Measurements from ENCODE around the gene GULP1.

GULP1 gene

GRCh38 chr2:188522517-188522916 is 230.8 kb downstream of the GULP1 start:
- H3K9ac ChIP-seq (ENCODE audit: low read depth, low read length): no peak overlapping the region
- H4K20me1 ChIP-seq (ENCODE audit: insufficient read depth, low read length): no peaks in the 10 kb centered on the region
- H3K4me1 ChIP-seq (ENCODE audit: insufficient read depth, low read length): no peaks in the 10 kb centered on the region
- no peak overlapping the region for H3K4me2 ChIP-seq (ENCODE audit: insufficient read depth, low read length)
- no peaks in the 10 kb centered on the region for H3K9me3 ChIP-seq (ENCODE audit: insufficient read depth, low read length, severe bottlenecking)
- ATAC-seq (ENCODE audit: insufficient read depth, low read depth): no peak
- H3K36me3 ChIP-seq (ENCODE audit: insufficient read depth, low read length): no peaks in the 10 kb centered on the region
- H2AFZ ChIP-seq (ENCODE audit: low read depth, low read length): no peak overlapping the region
- no peaks in the 10 kb centered on the region for H3K79me2 ChIP-seq (ENCODE audit: insufficient read depth, low read length)
- H3K27ac ChIP-seq (ENCODE audit: low read length): no peak overlapping the region
- no peaks in the 10 kb centered on the region for H3K27me3 ChIP-seq (ENCODE audit: insufficient read depth, low read length, poor library complexity)
- no peak for DNase-seq
- TF ChIP-seq, protein P1, sequence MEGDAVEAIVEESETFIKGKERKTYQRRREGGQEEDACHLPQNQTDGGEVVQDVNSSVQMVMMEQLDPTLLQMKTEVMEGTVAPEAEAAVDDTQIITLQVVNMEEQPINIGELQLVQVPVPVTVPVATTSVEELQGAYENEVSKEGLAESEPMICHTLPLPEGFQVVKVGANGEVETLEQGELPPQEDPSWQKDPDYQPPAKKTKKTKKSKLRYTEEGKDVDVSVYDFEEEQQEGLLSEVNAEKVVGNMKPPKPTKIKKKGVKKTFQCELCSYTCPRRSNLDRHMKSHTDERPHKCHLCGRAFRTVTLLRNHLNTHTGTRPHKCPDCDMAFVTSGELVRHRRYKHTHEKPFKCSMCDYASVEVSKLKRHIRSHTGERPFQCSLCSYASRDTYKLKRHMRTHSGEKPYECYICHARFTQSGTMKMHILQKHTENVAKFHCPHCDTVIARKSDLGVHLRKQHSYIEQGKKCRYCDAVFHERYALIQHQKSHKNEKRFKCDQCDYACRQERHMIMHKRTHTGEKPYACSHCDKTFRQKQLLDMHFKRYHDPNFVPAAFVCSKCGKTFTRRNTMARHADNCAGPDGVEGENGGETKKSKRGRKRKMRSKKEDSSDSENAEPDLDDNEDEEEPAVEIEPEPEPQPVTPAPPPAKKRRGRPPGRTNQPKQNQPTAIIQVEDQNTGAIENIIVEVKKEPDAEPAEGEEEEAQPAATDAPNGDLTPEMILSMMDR (IDR thresholded peaks at IDR 0.05; ENCODE audit: borderline replicate concordance, extremely low read depth, low read length, poor library complexity, severe bottlenecking): no peak
- no peak for TF ChIP-seq EZH2 (IDR thresholded peaks at IDR 0.05; ENCODE audit: borderline replicate concordance, low read depth, low read length, severe bottlenecking)
- no peak overlapping the region for H3K4me3 ChIP-seq (ENCODE audit: low read depth in 1 of 2, low read length in 2 of 2)

GRCh38 chr2:188523919-188524318 is 232.2 kb downstream of the GULP1 start:
- Histone ChIP-seq H3K36me3 (ENCODE audit: insufficient read depth, low read length) (no peaks in the 10 kb centered on the region), H3K9ac (ENCODE audit: low read depth, low read length) (no peak overlapping the region), H3K9me3 (ENCODE audit: insufficient read depth, low read length, severe bottlenecking) (no peaks in the 10 kb centered on the region), H3K4me2 (ENCODE audit: insufficient read depth, low read length) (no peak overlapping the region), H3K27me3 (ENCODE audit: insufficient read depth, low read length, poor library complexity) (no peaks in the 10 kb centered on the region), H3K4me1 (ENCODE audit: insufficient read depth, low read length) (no peaks in the 10 kb centered on the region), H3K4me3 (ENCODE audit: low read depth in 1 of 2, low read length in 2 of 2) (no peak overlapping the region), H2AFZ (ENCODE audit: low read depth, low read length) (no peak overlapping the region), H3K27ac (ENCODE audit: low read length) (no peak overlapping the region), H3K79me2 (ENCODE audit: insufficient read depth, low read length) (no peaks in the 10 kb centered on the region), H4K20me1 (ENCODE audit: insufficient read depth, low read length) (no peaks in the 10 kb centered on the region)
- no peak for ATAC-seq (ENCODE audit: insufficient read depth, low read depth)
- no peak for TF ChIP-seq EZH2 (IDR thresholded peaks at IDR 0.05; ENCODE audit: borderline replicate concordance, low read depth, low read length, severe bottlenecking)
- TF ChIP-seq, protein P1 (IDR thresholded peaks at IDR 0.05; ENCODE audit: borderline replicate concordance, extremely low read depth, low read length, poor library complexity, severe bottlenecking): no peak
- no peak for DNase-seq

- H4K20me1 ChIP-seq (ENCODE audit: insufficient read depth, low read length): no peaks in the 10 kb centered on the region
- H3K9ac ChIP-seq (ENCODE audit: low read depth, low read length): no peak overlapping the region
- no peaks in the 10 kb centered on the region for H3K79me2 ChIP-seq (ENCODE audit: insufficient read depth, low read length)
- no peak overlapping the region for H3K4me2 ChIP-seq (ENCODE audit: insufficient read depth, low read length)
- H2AFZ ChIP-seq (ENCODE audit: low read depth, low read length): no peak overlapping the region
- no peaks in the 10 kb centered on the region for H3K27me3 ChIP-seq (ENCODE audit: insufficient read depth, low read length, poor library complexity)
- H3K27ac ChIP-seq (ENCODE audit: low read length): no peak overlapping the region
- no peaks in the 10 kb centered on the region for H3K4me1 ChIP-seq (ENCODE audit: insufficient read depth, low read length)
- H3K4me3 ChIP-seq (ENCODE audit: low read depth in 1 of 2, low read length in 2 of 2): no peak overlapping the region
- TF ChIP-seq EZH2 (IDR thresholded peaks at IDR 0.05; ENCODE audit: borderline replicate concordance, low read depth, low read length, severe bottlenecking): no peak
- TF ChIP-seq, protein P1 (IDR thresholded peaks at IDR 0.05; ENCODE audit: borderline replicate concordance, extremely low read depth, low read length, poor library complexity, severe bottlenecking): peak; percentile 70
- ATAC-seq (ENCODE audit: insufficient read depth, low read depth) (peak; percentile 72; the same call in 2 of the 3 replicates), DNase-seq (peak; percentile 24)
- H3K36me3 ChIP-seq (ENCODE audit: insufficient read depth, low read length): no peaks in the 10 kb centered on the region
- no peaks in the 10 kb centered on the region for H3K9me3 ChIP-seq (ENCODE audit: insufficient read depth, low read length, severe bottlenecking)
Observed at GRCh38 chr2:188524519-188525113, 232.9 kb downstream of the GULP1 start.

Data from DND-41 (cell line).